Chondrocyte (in vitro differentiated cells): ENCODE measurements around the gene LIMCH1. TPM values are rescaled to one million over a fixed set of nuclear protein-coding genes. Genes with fewer than 3 reads are reported as not detected.

ENCODE experiments used
- DNase-seq: peaks from one replicate; pipeline ENCODE4 v3.0.0; 2021; ENCODE audit warnings: mixed read lengths, low spot score
- H3K27ac Mint-ChIP-seq: one replicate; pipeline ENCODE4 v1.8.0; 2021; ENCODE audit warnings: mild to moderate bottlenecking, moderate library complexity, mixed read lengths; ENCODE audit not compliant: unreplicated experiment
- H3K27me3 Mint-ChIP-seq: 2 replicates; pipeline ENCODE4 v1.8.0; 2021; ENCODE audit warnings: low read depth, mixed read lengths
- H3K36me3 Mint-ChIP-seq: 2 replicates; pipeline ENCODE4 v1.8.0; 2021; ENCODE audit warnings: low read depth, mixed read lengths
- H3K4me1 Mint-ChIP-seq: 2 replicates; pipeline ENCODE4 v1.8.0; 2021; ENCODE audit warnings: low read depth, mild to moderate bottlenecking, mixed read lengths
- H3K4me3 Mint-ChIP-seq: one replicate; pipeline ENCODE4 v1.8.0; 2021; ENCODE audit warnings: mild to moderate bottlenecking, moderate library complexity, mixed read lengths; ENCODE audit not compliant: unreplicated experiment
- H3K9me3 Mint-ChIP-seq: 2 replicates; pipeline ENCODE4 v1.8.0; 2021; ENCODE audit warnings: low read depth, mixed read lengths
- total RNA-seq: library from RNA; stranded (reverse); gene quantifications from 3 replicates; pipeline ENCODE4 v1.2.1, GENCODE V29; 2021
- TF ChIP-seq, protein P1 (sequence below): fragments of 200-600 bp; sonication (generic); IDR thresholded peaks from 2 replicates; pipeline ENCODE4 v1.5.0; 2021; ENCODE audit warnings: antibody characterized with exemption, mild to moderate bottlenecking, moderate library complexity

Gene LIMCH1
- total RNA-seq, 1 donor from 2014 or later: 9.8 TPM

DNA sequence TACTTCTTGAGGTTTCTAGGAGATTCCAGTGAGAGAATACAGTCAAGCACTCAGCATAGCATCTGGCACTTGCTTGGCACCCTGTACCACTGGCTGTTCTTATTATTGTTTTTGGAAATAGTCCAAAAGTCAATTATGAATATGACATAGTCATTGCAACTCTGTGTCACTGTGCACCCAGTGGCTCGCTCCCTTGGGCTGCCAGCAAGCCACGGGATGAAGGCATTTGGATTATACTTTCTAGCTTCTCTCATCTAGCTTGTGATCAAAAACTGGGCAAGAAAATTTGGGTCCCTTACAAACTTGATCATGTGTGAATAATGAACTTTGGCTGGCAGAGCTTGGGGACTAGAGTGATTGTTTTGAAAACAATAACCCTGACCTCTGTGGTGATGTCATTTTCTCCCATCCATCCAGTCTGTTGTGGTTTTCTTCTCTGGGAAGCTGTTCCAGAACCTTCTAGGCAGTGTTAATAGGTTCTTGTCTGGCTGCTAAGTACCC, 32.7 kb upstream of the LIMCH1 start:
- Mint-ChIP-seq H3K9me3 (peaks cover 7% of the 10 kb centered on the region), H3K27ac (peak overlapping the region; percentile 37), H3K4me1 (peaks cover 8% of the 10 kb centered on the region), H3K4me3 (no peak overlapping the region), H3K27me3 (peaks cover 5% of the 10 kb centered on the region), H3K36me3 (no peaks in the 10 kb centered on the region)
- TF ChIP-seq, protein P1, sequence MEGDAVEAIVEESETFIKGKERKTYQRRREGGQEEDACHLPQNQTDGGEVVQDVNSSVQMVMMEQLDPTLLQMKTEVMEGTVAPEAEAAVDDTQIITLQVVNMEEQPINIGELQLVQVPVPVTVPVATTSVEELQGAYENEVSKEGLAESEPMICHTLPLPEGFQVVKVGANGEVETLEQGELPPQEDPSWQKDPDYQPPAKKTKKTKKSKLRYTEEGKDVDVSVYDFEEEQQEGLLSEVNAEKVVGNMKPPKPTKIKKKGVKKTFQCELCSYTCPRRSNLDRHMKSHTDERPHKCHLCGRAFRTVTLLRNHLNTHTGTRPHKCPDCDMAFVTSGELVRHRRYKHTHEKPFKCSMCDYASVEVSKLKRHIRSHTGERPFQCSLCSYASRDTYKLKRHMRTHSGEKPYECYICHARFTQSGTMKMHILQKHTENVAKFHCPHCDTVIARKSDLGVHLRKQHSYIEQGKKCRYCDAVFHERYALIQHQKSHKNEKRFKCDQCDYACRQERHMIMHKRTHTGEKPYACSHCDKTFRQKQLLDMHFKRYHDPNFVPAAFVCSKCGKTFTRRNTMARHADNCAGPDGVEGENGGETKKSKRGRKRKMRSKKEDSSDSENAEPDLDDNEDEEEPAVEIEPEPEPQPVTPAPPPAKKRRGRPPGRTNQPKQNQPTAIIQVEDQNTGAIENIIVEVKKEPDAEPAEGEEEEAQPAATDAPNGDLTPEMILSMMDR: no peak
- DNase-seq: no peak

DNA sequence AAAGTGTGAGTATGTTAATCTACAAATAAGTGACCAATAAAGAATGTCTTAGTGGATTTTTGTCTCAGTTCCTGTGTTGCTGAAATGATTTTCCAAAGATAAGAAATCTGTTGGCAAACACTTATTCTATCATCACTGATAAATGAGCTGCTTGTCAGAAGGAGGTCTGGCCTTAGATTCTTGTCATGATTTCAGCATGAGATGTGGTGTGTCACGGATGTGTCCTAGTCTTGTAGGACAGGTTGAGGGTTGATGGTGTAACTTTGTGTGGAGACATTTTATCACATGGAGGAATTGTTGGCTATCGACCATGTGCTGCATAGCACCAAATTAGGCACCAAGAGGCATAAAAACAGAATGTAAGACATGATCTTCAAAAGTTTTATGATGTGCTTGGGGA, 31.8 kb upstream of the LIMCH1 start:
- TF ChIP-seq, protein P1: no peak
- Mint-ChIP-seq H3K27ac (no peak overlapping the region), H3K9me3 (peaks cover 7% of the 10 kb centered on the region), H3K36me3 (no peaks in the 10 kb centered on the region), H3K4me1 (peaks cover 8% of the 10 kb centered on the region), H3K4me3 (no peak overlapping the region), H3K27me3 (peaks cover 2% of the 10 kb centered on the region)
- no peak for DNase-seq

DNA sequence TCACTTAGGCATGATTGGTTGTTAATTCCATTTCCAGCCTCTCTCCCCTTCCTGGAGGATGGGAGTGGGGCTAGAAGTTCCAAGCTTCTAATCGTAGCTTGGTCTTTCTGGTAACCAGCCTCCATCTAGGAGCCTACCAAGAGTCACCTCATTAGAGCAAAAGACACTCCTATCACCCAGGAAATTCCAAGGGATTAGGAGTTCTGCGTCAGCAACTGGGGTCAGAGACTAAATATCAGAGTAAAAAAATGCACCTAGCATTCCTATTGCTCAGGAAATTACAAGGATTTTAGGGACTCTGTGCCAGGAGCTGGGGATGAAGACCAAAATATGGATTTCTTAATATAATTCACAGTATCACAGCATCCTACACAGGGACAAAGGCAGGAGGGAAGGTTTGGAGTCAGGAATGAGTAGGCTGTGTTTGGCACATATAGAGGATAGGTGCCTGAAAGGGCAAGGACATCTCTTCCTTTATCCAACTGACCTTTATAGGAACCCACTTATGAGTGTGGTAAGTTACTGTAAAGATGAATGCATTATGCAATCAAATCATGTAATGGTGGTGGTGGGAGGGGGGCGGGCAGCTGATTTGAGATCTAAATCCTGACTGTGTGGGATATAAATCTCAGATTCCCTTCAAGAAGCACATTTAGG, 30.5 kb upstream of the LIMCH1 start:
- Mint-ChIP-seq H3K27me3 (peaks cover 2% of the 10 kb centered on the region), H3K4me1 (peaks cover 8% of the 10 kb centered on the region), H3K36me3 (no peaks in the 10 kb centered on the region), H3K9me3 (peaks cover 7% of the 10 kb centered on the region), H3K4me3 (no peak overlapping the region), H3K27ac (no peak overlapping the region)
- TF ChIP-seq, protein P1: no peak
- no peak for DNase-seq

DNA sequence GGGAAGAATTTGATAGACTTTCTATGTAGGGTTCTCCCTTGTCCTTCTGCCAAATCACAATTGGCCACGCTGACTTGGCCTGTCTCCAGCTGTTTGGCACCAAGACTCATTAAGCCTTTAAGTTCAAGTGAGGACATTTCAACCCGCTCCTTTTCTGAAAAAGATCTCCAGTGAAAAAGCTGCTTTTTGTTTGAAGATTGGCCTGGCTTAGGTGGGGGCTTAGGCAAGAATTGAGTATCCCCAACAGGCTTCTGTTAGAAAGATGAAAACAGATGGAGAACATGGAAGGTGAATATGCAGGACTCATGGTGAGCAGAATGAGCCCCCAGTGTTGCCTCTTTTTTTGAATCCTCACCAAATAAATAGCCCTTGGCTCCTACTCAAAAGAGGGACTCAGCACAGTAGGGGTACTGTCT, 28.5 kb upstream of the LIMCH1 start:
- peaks cover 6% of the 10 kb centered on the region for H3K9me3 Mint-ChIP-seq
- peaks cover 8% of the 10 kb centered on the region for H3K4me1 Mint-ChIP-seq
- no peak overlapping the region for H3K27ac Mint-ChIP-seq
- H3K4me3 Mint-ChIP-seq: no peak overlapping the region
- no peaks in the 10 kb centered on the region for H3K27me3 Mint-ChIP-seq
- no peak for DNase-seq
- TF ChIP-seq, protein P1: no peak
- no peaks in the 10 kb centered on the region for H3K36me3 Mint-ChIP-seq

DNA sequence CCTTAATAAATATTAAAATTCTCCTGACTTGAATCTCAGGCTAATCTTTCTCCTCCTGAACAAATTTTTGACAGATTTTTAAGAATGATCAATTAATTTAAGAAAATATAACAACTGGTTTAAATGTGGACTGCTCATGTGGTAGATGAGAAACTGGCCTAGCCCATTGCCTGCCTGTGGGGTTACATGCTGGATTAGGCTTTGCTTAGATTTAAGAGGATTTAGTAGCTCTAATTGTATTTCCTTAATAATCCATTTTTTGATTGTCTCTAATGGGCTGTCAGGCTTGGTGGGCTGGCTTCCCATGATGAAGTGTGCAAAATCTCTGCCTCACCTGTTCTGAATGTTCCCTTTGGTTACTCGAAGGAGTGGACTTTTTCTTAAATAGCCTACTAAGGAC, 27.8 kb upstream of the LIMCH1 start:
- no peak overlapping the region for H3K4me3 Mint-ChIP-seq
- TF ChIP-seq, protein P1: no peak
- DNase-seq: no peak
- H3K9me3 Mint-ChIP-seq: peaks cover 6% of the 10 kb centered on the region
- H3K27me3 Mint-ChIP-seq: no peaks in the 10 kb centered on the region
- H3K27ac Mint-ChIP-seq: no peak overlapping the region
- H3K4me1 Mint-ChIP-seq: peaks cover 5% of the 10 kb centered on the region
- H3K36me3 Mint-ChIP-seq: no peaks in the 10 kb centered on the region
